MV-4-11 (cell line): ENCODE data around the gene DNPEP.

Experiments used
- DNase-seq: peaks from one replicate; lab custom pipeline; 2025; lab: John Stamatoyannopoulos, UW

DNPEP gene

DNA sequence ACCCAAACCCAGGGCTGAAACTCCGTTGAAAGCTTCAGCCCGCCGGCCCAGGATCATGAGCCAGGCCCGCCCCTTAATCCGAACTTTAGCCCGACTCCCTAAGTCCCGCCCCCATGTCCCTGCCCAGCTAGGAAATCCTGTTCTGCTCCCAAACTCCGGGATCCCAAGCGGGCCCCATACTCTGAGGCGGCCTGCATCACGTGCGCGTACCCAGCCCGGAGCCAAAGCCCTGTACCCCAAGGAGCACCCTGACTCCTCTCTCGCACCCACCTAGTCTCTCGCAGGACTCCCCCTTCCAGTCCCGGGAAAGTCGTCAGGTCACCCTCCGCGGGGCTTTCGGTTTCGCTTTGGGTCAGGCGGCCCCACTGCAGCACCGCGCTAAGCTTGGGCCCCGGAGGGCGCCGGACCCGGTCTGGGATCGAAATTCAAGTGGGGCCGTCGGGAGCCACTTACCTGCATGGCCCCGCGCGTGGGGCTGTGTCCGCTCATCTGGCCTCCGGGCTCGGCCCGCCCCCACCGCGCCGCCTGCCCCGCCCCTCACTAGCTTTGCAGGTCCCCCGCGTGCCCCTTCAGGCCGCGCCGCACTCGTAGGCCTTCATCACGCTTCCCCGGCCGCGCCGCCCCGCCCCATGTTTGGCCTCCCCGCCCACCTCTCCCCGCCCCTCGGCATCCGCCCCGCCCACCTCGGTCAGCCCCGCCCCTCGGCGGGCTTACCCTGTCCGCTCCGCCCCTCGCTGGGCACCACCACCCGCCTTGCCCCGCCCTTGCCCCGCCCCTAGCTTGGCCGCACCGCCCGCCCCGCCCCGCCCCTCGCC is at the start of gene DNPEP:
Gene DNPEP (minus strand): TSS at position 607 of the 815 bp plus-strand sequence. CDS start 118 bp downstream, at position 489.
- peak; percentile 78 for DNase-seq

DNA sequence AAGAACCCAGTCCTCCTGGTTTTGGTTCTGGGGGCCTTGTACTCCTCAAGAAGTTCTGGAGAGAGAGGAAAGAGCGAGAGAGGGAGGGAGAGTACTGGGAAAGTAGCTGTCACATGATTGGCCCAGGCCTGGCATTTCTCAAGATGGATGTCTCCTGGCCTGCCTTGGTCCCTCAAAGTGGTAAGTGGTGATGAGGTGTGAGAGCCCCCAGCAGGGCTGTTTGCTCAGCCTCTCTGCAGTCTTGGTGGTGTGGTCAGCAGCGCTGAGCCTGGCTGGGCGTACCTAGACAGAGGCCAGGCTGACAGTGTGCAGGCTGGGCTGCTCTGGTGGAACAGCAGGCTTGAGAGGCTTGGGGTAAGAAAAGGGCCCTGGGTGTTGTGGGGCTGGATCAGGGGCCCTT is 49.4 kb upstream of the DNPEP start:
- no peak for DNase-seq

DNA sequence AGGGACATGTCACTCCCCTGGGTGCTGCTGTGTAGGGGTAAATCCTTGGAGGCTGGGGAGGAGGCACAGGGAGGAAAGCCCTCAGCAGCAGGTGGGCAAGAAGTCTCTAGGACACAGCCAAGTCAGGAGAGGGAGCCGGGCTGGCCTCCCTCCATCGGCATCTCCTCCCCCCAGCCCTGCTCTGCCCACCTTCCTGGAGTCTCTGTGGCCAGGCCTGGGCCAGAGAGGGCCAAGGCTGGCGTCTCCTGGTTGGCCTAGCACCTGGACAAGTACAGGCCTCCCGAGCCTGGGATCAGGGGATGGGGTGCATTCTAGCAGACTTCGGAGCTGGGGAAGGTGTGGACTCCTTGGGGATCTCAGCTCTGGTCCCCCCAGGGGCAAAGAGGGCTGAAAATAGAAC is 48.8 kb upstream of the DNPEP start:
- no peak for DNase-seq

DNA sequence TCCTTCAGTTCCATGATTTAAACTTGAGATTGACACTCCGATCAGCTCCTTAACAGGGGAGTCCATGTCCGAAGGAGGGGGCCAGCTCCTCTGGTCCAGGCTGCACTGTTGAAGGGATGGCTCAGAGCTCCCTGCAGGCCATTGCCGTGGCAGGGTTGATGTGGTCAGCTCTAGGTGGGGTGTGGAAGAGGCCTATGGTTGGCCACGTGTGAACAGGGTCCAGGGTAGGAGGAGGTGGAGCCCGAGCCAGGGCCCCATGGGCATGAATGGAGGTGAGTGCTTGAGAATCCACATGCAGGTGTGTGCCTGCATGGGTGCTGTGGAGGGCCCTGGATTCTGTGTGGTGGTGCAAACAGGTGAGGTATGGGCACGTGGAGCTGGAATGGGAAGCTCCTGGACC is 48.0 kb upstream of the DNPEP start:
- DNase-seq, result no peak

DNA sequence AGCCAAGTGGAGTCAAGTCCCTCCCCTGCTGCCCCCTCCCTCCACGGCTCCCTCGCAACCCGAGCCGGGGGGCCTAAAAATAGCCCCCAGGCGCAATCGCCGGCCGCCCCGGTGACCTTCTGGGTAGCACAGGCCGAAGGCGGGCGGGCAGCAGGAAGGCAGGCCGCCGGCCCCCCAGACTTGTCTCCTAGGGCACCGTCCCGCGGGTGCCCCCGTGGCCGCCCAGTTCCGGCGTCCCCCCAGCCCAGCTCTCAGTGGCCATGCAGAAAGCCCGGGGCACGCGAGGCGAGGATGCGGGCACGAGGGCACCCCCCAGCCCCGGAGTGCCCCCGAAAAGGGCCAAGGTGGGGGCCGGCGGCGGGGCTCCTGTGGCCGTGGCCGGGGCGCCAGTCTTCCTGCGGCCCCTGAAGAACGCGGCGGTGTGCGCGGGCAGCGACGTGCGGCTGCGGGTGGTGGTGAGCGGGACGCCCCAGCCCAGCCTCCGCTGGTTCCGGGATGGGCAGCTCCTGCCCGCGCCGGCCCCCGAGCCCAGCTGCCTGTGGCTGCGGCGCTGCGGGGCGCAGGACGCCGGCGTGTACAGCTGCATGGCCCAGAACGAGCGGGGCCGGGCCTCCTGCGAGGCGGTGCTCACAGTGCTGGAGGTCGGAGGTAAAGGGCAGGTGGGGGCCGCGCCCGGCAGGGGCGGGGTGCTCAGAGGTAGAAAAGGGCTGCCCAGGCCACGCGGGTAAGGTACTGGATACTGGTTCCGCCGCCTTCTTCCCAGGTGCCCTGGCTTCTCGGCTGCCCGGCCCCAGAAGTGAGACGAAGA is 47.2 kb upstream of the DNPEP start, which contains the start of gene SPEG:
Gene SPEG (plus strand): TSS at position 126 of the 808 bp plus-strand sequence. CDS start 135 bp downstream, at position 261.
- no peak for DNase-seq

DNA sequence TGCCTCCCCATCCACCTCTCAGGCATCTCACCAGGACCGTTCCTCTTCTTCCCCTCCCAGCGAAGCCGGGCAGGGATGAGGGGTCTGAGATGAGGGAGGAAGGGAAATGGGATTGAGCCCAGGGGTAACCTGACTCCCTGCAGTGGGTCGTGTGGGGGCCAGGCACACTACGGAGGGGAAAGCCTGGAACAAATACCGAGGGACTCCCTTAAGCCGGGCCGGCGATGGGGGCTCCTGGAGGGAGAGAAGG is 46.7 kb upstream of the DNPEP start:
- no peak for DNase-seq

DNA sequence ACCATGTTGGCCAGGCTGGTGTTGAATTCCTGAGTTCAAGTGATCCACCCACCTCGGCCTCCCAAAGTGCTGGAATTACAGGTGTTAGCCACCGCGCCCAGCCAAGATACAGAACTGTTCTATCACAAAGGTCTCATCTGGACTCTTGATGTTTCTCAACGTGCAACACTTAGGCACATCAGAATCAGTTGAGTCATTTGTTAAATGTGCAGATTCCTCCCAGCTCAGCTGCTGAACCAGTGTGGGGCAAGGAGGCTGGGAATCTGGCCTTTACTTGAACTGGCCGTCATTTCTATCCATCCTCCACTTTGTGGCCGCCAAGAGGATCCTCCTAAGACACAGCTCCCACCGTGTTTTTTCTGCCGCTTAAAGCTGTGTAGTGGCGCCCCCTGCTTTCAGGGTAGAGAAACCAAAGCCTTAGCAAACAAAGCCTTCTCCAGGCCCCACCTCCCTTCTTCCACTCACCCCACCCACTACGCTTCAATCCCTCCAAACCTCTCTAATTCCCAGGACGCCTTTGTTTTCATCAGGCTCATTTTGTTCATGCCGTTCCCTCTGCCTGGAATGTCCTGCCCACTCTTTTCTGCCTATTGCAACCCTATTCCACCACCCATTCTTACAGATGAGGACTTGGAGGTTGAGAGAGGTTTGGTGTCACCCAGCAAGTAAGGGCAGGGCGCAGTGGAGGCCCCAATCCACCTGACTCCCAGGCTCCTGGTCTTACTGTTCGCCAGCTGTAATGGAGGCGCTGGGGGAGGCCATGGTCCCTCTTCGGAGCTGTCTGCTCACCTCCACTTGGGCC is 46.2 kb upstream of the DNPEP start:
- peak; percentile 36 for DNase-seq

DNA sequence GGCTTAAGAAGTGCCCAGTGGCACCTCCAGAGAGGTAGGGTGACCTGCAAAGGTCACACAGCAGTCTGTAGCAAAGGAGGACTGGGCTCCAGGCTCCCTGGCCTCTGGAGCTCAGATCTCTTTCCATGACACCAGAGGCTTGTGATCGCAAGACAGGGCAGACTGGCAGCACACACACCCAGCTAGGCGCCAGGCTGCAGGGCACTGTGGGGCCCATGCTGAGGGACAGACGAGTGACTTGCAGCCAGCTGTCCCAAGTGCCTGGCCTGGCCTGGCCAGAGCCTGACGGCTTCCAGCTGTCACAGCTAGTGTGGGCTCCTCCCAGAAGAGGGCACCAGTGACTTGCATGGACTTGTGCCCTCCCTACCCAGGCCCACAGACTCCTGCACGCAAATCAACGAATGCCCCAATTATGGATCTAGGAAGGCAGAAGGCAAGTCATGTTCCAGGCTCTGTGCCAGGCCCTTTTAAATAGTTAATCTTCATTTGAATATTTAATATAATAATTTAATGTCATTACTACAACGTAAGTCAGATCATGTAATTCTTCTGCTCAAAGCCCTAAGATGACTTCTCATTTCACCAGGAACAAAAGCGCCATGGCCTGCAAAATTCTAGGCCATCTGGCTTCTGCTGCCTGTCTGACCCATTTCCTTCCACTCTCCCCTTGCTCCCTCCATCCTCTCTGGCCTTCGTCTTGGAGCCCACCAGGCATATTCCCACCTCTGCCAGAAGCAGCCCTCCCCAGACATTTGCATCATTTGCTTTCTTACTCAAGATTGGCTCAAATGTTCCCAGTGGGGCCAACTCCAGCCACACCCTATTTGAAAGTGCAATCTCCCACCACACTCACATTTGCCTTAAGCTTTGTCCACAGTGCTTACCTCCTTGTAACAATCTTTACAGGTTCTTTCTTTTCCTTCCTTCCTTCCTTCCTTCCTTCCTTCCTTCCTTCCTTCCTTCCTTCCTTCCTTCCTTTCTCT is 43.2 kb upstream of the DNPEP start:
- DNase-seq, result peak; percentile 22

DNA sequence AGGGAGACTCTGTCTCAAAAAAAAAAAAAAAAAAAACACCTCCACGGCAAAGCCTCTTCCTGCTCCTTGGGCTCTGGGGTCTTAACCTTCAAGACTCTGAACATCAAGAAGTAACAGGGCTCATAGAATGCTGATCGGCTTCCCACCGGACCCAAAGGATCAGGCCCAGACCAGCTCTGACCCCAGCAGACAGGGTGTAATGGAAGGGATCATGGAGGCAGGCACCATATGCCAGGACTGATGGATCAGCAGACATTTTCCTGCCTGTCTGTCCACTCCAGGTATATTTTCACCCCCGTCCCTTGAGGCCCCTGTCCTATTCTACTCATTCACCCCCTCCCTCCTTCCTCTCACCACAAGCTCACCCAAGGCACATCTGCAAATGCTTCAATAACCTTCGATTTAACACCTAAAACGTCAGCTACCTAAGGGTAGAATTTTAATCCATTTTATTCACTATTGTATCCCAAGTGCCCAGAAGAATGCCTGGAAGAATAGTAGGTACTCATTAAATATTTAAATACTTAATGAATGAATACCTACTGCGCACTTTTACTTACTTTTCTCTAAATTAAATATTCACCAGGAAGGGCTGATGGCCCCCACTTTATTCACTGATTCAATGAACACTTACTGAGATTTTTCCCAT is 42.4 kb upstream of the DNPEP start:
- DNase-seq, result no peak

DNA sequence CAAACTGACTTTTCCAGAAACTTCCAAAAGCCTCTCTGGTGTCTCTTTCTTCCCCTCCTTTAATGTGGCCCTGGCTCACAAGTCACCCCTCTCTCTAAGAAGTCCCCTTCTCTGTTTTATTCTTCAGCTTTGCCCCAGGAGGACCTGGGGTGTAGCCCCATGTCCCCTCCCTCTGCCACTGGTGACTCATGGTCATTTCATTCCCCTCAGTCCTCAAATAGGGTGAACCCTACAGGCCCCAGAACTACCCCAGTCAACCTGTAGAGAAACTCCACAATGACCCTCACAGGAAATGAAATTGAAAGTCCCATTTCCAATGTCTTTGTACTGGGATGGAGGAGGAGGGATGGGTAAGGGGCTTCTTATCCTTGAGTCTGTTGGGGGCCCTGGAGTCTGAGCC is 40.8 kb upstream of the DNPEP start:
- DNase-seq, result no peak

DNA sequence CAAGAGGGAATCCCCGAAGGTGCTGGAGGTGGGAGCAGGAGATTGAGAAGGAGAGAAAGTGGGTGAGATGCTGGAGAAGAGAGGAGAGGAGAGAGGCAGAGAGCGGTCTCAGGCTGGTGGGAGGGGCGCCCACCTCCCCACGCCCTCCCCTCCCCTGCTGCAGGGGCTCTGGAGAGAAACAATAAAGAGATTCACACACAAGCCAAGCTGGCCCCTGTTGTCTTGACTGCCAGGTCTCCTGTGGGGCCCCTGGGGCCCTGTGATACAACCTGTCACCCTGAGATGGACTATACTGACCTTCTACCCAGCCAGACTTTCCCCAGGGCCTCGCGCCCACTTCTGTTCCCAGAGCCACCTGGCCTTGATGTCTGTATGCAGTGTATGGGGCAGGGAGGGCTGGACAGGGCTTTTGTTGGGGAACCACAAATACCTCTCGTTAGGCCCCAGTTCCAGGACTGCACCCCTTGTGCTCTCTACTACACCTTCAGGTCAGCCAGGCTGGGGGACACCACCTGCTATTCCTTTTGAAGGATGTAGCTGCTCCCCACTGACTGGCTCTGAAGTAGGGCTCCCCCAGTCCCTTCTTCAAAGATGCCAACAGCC is 38.9 kb upstream of the DNPEP start:
- no peak for DNase-seq

DNA sequence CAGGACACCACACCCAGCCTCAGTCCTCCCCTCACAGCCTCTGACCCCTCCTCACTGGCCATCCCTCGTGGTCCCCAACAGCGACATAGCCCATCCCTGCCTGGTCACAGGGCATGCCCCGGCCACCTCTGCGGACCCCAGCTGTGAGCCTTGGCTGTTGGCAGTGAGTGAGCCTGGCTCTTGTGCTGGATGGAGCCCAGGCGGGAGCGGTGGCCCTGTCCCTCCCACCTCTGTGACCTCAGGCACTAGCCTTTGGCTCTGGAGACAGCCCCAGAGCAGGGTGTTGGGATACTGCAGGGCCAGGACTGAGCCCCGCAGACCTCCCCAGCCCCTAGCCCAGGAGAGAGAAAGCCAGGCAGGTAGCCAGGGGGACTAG is 38.3 kb upstream of the DNPEP start:
- no peak for DNase-seq

DNA sequence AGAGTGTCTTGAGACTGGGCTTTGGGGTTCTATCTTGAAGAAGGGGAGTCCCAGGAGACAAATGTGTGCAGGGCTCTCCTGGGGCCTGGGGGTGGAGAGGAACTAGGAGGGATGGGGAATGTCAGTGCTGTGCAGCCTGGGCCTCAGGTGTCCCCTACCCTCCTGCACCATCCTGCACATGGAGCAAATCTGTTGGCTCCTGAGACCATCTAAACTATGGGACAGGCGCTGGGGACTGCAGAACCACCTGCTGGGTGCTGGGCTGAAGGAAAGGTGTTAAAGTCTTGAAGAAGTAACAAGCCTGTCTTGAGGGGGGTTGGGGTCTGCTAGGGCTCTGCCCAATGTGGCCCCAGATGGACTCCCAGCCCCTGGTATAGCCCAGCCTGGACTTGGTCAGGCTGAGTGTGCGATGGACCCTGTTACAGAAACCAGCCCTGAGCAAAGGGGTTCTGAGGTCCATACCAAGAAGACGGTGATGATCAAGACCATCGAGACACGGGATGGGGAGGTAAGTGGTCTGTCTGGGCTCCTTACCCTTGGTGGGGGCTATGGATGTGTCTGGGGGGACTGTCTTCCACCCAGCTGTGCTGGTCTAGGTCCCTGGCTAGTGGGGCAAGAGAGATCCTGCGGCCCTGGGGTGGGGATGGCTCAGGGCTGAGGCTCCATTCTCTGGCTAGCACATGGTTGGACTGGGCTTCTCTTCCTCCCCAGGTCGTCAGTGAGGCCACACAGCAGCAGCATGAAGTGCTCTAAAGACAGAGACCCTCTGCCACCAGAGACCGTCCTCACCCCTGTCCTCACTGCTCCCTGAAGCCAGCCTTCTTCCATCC is 37.7 kb upstream of the DNPEP start:
- DNase-seq, result no peak

DNA sequence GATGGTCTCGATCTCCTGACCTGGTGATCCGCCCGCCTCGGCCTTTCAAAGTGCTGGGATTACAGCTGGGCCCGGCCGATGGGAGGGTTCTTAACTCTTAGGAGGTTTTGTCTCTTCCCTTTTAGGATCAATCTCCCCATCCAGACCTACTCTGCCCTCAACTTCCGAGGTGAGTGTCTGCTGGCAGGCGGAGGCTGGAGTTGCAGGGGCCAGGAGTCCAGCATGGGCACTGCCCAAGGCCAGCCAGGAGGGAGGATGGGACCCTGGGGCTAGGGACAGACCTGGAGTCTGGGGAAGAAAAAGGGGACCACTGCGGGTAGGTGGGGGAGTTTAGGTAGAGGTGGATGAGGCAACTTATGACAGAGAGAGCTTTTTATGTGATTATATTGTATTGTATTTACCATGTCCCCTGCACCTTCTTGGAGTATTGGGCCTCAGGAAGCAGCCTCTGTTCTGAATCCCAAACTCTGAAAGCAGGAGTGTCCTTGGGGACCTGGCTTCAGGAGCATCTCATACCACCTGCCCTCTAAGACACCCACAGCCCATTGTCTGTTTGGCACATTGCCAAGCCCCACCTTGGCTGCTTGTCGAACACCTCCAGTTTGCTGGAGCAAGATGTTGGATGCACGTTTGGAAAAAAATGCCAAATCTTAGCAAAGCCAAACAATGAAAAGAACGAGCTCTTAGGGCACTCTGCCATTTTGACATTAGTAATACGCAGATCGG is 36.1 kb upstream of the DNPEP start:
- no peak for DNase-seq

DNA sequence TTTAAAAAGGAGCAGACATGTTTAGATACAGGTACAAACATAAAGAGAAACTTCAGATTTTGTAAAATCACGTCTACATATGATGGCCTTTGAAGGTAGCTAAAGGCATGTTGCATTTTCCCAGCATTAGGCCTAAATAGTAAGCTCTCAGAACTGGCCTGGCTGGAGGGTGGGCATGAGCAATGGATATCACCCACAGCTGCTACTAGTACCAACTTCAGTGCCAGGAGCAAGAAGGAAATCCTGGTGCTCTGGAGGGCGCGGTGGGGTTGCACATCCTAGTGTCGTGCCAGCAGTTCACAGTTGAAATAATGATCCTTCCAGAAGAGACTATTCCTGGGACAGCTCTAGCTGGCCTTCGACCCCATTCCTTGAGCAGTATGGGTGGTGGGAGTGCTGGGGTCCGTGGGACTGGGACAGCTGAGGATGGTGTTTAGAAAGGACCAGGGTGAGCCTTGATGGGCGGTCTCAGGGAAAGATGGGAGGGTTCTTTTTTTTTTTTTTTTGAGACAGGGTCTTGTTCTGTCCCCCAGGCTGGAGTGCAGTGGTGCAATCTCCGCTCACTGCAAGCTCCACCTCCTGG is 35.3 kb upstream of the DNPEP start:
- DNase-seq, result no peak

DNA sequence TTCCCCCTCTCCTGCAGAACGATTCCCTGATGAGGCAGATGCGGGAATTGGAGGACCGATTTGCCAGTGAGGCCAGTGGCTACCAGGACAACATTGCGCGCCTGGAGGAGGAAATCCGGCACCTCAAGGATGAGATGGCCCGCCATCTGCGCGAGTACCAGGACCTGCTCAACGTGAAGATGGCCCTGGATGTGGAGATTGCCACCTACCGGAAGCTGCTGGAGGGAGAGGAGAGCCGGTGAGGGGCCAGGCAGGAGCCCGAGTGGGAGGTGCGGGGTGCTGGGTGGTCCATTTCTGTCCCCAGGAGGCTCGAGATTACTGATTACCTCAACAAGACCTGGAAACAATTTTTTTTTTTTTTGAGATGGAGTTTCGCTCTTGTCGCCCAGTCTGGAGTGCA is 33.6 kb upstream of the DNPEP start:
- no peak for DNase-seq

DNA sequence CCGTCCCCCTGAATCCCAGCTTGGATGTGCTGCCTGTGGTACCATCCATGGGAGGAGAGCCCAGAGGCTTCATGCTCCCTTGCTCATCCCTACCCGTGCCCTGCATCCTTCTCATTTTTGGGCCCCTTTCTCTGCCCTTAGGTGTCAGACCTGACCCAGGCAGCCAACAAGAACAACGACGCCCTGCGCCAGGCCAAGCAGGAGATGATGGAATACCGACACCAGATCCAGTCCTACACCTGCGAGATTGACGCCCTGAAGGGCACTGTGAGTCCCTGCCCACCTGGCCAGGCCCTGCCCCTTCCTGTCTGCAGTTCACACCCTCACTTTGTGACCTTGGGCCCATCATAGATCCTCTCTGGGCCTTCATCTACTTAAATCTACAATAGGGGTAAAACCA is 33.0 kb upstream of the DNPEP start:
- DNase-seq, result no peak

DNA sequence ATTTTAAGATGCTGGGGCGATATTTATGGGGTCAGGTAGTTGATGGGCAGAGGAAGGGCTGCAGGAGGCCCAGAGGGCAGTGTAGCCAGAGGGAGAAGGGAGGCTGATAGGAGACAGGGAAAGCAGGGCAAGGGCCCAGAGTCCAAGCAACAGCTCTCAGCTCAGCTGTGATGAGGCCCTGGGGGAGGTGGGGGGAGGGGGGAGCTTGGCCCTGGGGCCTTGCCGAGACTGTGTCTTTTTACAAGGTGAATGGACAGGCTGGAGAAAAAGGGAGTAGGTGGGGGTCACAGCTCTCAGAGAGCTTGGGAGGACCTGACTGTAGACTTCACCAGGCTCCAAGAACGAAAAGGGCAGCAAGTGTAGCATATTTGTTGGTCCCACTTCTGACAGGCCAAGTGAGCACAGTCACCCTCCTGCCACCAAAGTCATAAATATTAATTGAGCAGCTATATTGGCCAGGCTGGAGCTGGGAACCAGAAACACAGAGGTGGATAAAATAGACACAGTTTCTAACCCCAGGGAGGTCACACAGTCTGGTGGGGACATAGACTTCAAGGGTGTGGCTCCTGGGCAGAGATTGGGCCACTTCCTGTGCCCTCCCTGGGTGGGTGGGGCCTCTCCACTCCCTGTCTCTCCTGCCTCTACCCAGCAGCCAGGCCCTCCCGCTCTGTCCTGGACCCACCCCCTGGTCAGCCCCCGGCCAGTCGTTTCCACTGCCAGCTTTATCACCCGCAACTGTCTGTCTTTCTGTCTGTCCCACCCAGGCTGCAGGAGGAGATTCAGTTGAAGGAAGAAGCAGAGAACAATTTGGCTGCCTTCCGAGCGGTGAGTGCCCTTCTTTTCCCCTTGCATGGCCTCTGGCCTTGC is 31.9 kb upstream of the DNPEP start:
- no peak for DNase-seq
